OCI-LY1 (cell line): ENCODE results near the gene RCBTB1.

ENCODE experiments used
- CTCF ChIP-seq: fragments of 200-600 bp; sonication (generic), shearing (Covaris generic); IDR thresholded peaks from 2 replicates; pipeline ENCODE4 v1.5.1; 2017; ENCODE audit warnings: mild to moderate bottlenecking, antibody characterized with exemption, low read length, moderate library complexity, mixed read lengths
- EZH2 ChIP-seq: fragments of 200-600 bp; sonication (generic), shearing (Covaris generic); IDR thresholded peaks from 2 replicates; pipeline ENCODE4 v1.8.0; 2017; ENCODE audit warnings: borderline replicate concordance, mixed run types, mild to moderate bottlenecking, antibody characterized with exemption, low read length, moderate library complexity, mixed read lengths

- TF ChIP-seq EZH2 (no peak), CTCF (no peak)
These were observed 82.4 kb downstream of the RCBTB1 start for GRCh38 chr13:49502954-49503353.
